CD1c-positive myeloid dendritic cell (primary cell): Measurements from ENCODE around the gene MYOCD.
"Not testable (repeated sequence)": the region's sequence is repeated elsewhere in the genome, so short reads cannot be mapped to it uniquely, and the experiment has no call there.

Source experiments
- DNase-seq: peaks from one replicate; pipeline ENCODE4 v3.0.0-alpha.2; 2016; ENCODE audit errors: extremely low spot score

Gene MYOCD, protein sequence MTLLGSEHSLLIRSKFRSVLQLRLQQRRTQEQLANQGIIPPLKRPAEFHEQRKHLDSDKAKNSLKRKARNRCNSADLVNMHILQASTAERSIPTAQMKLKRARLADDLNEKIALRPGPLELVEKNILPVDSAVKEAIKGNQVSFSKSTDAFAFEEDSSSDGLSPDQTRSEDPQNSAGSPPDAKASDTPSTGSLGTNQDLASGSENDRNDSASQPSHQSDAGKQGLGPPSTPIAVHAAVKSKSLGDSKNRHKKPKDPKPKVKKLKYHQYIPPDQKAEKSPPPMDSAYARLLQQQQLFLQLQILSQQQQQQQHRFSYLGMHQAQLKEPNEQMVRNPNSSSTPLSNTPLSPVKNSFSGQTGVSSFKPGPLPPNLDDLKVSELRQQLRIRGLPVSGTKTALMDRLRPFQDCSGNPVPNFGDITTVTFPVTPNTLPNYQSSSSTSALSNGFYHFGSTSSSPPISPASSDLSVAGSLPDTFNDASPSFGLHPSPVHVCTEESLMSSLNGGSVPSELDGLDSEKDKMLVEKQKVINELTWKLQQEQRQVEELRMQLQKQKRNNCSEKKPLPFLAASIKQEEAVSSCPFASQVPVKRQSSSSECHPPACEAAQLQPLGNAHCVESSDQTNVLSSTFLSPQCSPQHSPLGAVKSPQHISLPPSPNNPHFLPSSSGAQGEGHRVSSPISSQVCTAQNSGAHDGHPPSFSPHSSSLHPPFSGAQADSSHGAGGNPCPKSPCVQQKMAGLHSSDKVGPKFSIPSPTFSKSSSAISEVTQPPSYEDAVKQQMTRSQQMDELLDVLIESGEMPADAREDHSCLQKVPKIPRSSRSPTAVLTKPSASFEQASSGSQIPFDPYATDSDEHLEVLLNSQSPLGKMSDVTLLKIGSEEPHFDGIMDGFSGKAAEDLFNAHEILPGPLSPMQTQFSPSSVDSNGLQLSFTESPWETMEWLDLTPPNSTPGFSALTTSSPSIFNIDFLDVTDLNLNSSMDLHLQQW

GRCh38 chr17:12665263-12666210, at the start of gene MYOCD:
Gene MYOCD, plus strand, starts transcription at chr17:12665890. Its CDS starts 299 bp downstream, at chr17:12666189.
- no peak for DNase-seq

- DNase-seq, result no peak
Observed at GRCh38 chr17:12616161-12616560, 49.5 kb upstream of the MYOCD start.

DNA sequence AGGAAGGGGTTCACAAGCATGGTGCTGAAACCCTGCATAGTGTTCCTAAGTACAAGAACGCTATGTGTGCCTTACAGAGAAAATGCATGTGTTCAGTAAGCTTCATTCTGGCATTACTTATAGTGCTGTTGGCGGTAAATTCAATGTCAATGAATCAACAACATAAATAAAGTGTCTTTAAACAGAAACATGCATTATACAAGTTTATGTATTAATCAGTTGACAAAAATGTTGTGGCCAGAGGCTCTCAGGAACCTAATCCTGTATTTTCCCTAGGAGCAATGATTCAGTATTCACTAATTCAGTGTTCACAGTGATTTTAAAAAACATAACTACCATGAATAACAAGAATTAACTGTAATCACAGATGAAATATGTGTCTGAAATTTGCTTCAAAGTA, 47.1 kb upstream of the MYOCD start:
- no peak for DNase-seq

- DNase-seq, result no peak
Observed at GRCh38 chr17:12619459-12620199, 46.1 kb upstream of the MYOCD start.

DNA sequence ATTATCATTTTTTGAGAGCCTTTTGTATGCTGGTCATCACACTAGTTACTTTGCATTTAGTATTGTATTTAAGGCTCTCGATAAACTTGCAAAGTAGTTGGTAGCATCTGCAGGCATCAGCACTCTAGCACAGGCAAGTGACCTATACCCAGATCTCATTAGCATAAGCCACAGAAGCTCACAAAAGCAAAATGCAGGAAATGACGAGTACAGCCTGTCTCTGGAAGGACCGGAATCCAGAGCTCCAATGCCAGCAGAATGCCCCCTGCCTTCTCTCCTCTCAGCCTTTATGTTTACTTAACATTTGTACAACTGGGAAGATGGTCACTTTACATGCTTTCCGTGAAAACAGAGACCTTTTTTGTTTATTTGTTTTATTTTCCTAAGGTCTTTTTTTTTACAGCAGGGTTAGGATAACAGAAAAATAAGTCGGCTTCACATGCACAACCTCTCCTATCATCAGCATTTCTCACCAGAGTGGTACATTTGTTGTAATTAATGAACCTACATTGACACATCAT, 45.4 kb upstream of the MYOCD start:
- no peak for DNase-seq

DNA sequence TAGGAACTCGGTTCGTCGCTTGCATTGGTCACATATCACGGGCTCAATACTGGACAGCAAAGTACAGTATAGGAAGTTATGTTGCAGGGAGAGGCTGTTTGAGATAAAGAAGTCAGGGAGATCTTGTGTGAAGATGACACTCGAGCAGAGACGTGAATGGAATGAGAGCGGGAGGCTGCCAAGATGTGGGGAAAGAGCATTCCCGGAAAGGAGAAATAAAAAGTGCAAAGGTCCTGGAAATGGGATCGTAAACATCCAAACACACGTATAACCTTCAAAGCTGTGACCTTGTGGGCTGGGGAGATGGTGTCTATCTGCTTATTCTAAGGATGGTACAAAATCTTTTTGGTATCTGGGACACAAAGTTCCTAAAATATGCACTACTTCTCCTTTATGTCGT, 43.0 kb upstream of the MYOCD start:
- DNase-seq, result no peak

GRCh38 chr17:12623220-12623848, 42.4 kb upstream of the MYOCD start:
- DNase-seq, result no peak

DNA sequence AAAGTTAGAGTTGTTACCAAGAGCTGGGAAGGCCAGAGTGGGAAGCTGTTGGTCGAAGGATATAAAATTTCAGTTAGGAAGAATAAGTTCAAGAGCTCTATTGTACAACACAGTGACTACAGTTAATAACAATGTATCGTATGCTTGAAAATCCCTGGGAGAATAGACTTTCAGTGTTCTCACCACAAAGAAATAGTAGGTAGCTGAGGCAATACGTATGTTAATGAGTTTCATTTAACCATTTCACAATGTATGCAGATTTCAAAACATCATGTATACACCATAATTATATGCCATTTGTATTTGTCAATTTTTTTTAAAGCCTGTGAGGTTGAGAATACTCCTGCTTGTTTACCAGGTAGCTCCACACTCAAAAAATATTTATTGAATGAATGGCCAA, 41.5 kb upstream of the MYOCD start:
- no peak for DNase-seq

DNA sequence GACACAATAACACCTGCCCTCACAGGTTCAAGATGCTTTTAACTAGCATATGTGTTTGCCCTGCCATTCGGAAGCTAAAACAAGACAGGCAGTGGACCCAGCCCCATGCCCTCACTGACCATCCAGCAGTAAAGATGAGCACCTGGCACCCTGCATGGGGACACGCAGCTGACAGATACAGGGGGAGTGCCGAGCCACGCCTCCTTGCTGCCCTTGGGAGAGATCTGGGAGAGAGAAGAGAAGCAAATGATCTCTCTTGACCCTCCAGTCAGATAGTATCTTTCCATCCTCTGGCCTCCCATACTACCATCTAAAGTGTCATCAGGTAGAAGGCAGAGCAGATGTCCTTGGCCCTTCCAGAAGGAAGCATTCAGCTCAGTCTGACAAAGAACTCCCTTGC, 40.6 kb upstream of the MYOCD start:
- no peak for DNase-seq

- DNase-seq, result no peak
Observed at GRCh38 chr17:12627177-12627629, 38.5 kb upstream of the MYOCD start.

DNA sequence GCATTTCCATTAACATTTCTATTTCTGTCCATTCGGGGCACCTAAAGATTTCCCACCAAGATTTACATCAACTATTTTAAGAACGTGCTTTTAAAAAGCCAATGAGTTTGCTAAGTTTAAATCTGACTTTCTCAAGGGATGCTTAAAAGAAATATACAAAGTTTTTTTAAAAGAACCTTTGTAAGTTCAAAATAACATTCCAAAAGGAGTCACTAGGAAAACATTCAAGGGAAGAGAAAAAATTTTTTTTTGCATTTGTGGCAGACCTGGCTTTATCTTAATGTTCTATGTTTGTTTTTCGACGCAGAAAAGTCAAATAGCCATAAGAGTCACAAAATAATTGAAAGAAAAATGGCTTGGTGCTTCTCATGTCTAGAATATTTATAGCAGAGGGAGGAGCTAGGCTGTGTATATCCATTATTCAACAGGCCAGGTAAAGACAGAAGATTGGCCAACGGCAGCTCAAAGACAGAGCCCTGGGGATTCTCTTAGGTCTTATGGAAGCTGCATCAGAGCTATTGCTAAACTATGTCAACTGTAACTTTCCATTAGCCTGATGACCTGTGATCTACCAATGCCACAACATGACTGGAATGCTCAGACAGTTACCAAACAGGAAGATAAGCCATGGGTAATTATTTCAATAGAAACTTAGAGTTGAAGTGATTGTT, 37.8 kb upstream of the MYOCD start:
- DNase-seq, result no peak

DNA sequence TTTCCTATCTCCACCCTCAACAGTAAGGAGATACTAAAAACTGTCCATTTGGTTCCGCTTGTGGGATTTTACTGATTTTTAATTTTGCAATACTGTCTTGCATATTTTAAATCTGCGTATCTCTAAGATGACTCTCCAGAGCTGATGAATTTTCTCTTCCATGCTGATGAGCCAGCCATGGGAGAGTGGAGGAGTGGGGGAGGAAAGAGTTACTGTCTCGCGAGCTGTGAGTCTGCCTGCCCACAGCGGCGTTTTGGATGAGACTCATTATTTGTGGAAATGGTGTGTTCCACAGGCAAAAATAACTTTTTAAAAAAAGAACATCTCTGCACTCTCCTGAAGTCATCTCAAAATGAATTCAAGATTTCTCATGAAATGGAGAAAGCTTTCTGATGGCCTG, 34.6 kb upstream of the MYOCD start:
- no peak for DNase-seq

DNA sequence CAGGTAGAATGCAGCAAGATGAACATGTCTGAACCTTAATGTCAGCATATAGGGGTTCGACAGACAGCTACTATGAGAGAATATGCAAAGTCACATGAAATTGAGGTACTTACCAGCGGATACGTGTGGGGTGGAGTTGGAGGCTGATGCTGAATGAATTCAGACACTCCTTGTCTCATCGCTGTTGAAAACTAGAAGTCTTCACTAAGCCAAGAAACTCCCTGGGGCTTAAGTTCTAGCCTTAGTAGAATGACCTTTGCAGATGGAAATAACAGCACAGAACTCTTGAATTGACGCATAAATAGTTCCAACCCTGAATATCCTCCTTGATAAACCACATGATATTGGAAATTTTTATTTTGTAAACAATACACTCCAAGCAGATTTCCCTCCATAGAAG, 32.9 kb upstream of the MYOCD start:
- DNase-seq, result no peak

DNA sequence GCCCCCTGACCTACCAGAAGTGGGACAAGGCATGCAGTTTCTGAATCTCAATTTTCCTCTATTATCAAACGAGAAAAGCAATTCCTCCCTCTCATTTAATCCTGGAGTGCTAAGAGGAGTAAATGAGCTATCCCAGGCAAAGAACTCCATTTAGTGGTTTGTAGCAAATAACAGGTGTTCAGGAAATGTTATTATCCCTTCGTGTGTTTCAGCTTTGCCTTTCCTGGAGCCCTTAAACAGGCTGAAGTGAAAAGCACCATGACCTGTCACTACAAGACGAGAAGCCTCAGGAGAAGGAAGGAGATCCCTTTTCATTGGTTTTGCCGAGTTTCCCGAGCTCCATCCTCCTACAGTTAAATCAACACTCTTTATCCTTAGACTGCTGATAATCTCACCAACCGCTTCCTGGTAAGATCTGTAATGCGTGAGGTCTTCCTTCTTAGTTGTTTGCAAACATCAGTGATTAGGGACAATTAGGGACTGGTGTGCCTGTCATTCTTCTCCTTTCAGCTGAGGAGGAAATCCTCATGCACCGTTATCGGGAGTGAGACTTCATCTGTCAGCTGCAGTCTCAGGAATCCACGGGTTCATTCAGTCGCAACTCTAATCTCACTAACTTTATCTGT, 30.8 kb upstream of the MYOCD start:
- DNase-seq, result no peak

DNA sequence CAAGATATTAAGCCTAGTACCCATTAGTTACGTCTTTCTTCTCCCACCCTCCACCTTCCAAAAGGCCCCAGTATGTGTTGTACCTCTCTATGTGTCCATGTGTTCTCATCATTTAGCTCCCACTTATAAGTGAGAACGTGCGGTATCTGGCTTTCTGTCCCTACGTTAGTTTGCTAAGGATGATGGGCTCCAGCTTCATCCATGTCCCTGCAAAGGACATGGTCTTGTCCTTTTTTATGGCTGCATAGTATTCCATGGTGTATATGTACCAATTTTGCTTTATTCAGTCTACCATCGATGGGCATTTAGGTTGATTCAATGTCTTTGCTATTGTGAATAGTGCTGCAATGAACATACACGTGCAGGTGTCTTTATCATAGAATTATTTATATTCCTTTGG, 29.7 kb upstream of the MYOCD start:
- not testable (repeated sequence) for DNase-seq

DNA sequence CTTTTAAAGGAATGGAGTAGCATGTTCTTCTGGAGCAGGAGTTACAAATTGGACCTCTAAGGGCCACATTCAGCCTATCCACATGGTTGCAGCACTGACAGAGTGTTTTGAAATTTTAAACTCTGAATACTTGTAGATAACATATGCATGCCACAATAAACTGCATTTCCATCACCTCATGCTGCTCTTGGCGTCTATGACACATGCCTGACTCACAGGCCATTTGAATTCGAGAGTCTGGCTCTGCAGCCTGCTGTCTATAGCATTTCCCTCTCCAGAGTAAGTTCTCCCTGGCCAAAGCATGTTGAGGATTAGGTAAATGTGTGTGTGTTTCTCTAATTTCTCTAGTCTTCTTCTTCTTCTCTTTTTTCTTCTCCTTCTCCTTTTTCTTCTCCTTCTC, 28.7 kb upstream of the MYOCD start:
- DNase-seq, result no peak

DNA sequence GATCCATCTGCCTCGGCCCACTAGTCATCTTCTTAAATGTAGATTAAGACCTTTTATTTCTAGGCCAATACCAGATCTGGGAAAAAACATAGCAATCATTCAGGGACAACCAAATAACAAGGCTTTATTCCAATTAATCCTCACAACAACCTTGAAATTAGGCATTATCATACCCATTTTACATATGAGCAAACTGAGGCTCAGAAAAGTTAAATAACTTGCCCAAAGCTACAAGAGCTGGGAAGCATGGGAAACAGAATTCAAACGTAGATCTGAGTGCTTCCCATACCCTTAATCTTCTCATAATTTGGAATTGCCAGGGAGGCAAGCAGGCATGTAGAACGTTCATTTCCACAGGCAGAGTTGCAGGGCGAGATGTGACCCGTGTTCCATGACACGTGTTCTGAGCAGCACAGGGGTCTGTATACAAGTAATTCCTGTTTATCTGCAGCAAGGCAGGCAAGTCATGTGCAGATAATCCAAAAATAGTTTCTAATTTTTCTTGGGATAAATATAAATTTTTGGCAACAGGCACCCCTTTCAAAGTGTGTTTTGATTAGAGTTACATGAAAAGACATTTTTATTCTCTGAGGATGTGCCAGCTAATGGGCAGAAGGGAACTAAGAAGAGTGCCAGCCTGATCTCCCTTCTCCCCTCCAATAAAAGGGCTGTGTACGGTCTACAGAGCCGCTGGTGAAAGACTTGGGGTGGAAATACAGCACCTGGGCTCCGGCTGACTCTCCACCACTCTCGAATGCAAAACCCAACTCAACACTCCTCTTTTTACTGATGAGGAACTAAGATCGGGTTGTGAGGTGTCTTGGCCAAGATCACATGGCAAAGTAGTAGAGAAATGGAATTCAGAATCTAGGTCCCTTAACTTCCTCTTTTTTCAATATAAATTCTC, 27.7 kb upstream of the MYOCD start:
- no peak for DNase-seq

DNA sequence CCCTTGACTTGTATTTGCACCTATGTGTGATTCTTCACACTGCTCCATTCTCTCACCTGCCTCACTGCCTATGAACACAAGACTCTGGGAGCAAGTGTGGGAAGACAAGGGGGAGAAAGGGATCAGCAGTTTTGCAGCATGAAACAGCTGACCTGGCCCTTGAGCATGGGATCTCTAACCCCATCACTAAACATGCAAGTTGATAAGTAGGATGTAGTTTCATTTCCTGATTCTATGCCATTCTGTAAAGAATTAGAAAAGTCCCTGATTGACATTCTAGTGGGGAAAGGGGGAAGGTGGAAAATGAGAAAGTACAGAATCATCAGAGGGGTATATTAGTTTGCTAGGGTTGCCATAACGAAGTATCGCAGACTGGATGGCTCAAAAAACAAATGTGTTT, 25.3 kb upstream of the MYOCD start:
- DNase-seq, result no peak
